ENCODE measurements around the gene OTOGL.

- TF ChIP-seq CTCF (tag by site-specific recombination; IDR thresholded peaks at IDR 0.05) (no peak), ZNF404 (tag by site-specific recombination; IDR thresholded peaks at IDR 0.05) (no peak), HOXA7 (CRISPR knock-in tag; IDR thresholded peaks at IDR 0.05; ENCODE audit: borderline replicate concordance) (no peak), ZEB2 (tag by site-specific recombination; IDR thresholded peaks at IDR 0.05) (no peak), ZNF169 (tag by site-specific recombination; IDR thresholded peaks at IDR 0.05) (no peak), ZNF677 (tag by site-specific recombination; IDR thresholded peaks at IDR 0.05) (no peak)
Measured at GRCh38 chr12:80373666-80374065, 274.3 kb downstream of the OTOGL start.
